ENCODE data around the gene NCOA1.
A peak's percentile ranks its signal among the peaks of the same experiment; 100 is the strongest.
"Not testable (repeated sequence)": the region's sequence is repeated elsewhere in the genome, so short reads cannot be mapped to it uniquely, and the experiment has no call there.

Gene NCOA1

GRCh38 chr2:24477229-24477628, 13.8 kb upstream of the NCOA1 start:
- TF ChIP-seq CTCF (IDR thresholded peaks at IDR 0.05; ENCODE audit: insufficient read depth, low read depth, low read length, missing control alignments): no peak
- no peak overlapping the region for H3K4me3 ChIP-seq (ENCODE audit: low read depth, low read length)
- peak; percentile 15 for DNase-seq (ENCODE audit: low read depth)

- no peak overlapping the region for H3K4me3 ChIP-seq (ENCODE audit: low read depth, low read length)
- no peak for DNase-seq (ENCODE audit: low read depth)
- TF ChIP-seq CTCF (IDR thresholded peaks at IDR 0.05; ENCODE audit: insufficient read depth, low read depth, low read length, missing control alignments): no peak
These were observed 12.8 kb upstream of the NCOA1 start for GRCh38 chr2:24478243-24478642.

GRCh38 chr2:24480245-24480644, 10.8 kb upstream of the NCOA1 start:
- TF ChIP-seq CTCF (IDR thresholded peaks at IDR 0.05; ENCODE audit: insufficient read depth, low read depth, low read length, missing control alignments): no peak
- no peak overlapping the region for H3K4me3 ChIP-seq (ENCODE audit: low read depth, low read length)
- DNase-seq (ENCODE audit: low read depth): no peak

- TF ChIP-seq CTCF (IDR thresholded peaks at IDR 0.05; ENCODE audit: insufficient read depth, low read depth, low read length, missing control alignments): no peak
- DNase-seq (ENCODE audit: low read depth): no peak
- H3K4me3 ChIP-seq (ENCODE audit: low read depth, low read length): no peak overlapping the region
These were observed 8.6 kb upstream of the NCOA1 start for GRCh38 chr2:24482251-24482971.

GRCh38 chr2:24482972-24483300, 8.1 kb upstream of the NCOA1 start:
- DNase-seq (ENCODE audit: low read depth): no peak
- TF ChIP-seq CTCF (IDR thresholded peaks at IDR 0.05; ENCODE audit: insufficient read depth, low read depth, low read length, missing control alignments): no peak
- H3K4me3 ChIP-seq (ENCODE audit: low read depth, low read length): no peak overlapping the region

- not testable (repeated sequence) for DNase-seq (ENCODE audit: low read depth); H3K4me3 ChIP-seq (ENCODE audit: low read depth, low read length)
These were observed 6.4 kb upstream of the NCOA1 start for GRCh38 chr2:24484677-24485076.

- no peak for DNase-seq (ENCODE audit: low read depth)
- TF ChIP-seq CTCF (IDR thresholded peaks at IDR 0.05; ENCODE audit: insufficient read depth, low read depth, low read length, missing control alignments): no peak
- H3K4me3 ChIP-seq (ENCODE audit: low read depth, low read length): no peak overlapping the region
These were observed 5.9 kb upstream of the NCOA1 start for GRCh38 chr2:24485197-24485596.

Measured in GM12865 (cell line).